GM23338 (cell line): ENCODE measurements around the gene GALNT9.

ENCODE experiments used
- CREB1 ChIP-seq: fragments of 250-450 bp; sonication (Bioruptor Pico); IDR thresholded peaks from 2 replicates; pipeline ENCODE4 v1.5.0; 2020; ENCODE audit warnings: low read depth, mild to moderate bottlenecking, moderate library complexity
- EZH2 ChIP-seq: fragments of 200-600 bp; sonication (generic); IDR thresholded peaks from one replicate; pipeline ENCODE4 v1.8.0; 2017; ENCODE audit warnings: antibody characterized with exemption, mild to moderate bottlenecking, low read depth; ENCODE audit not compliant: unreplicated experiment
- EZH2phosphoT487 ChIP-seq: fragments of 200-600 bp; sonication (generic); IDR thresholded peaks from one replicate; pipeline ENCODE4 v1.8.1; 2018; ENCODE audit warnings: antibody characterized with exemption; ENCODE audit not compliant: unreplicated experiment
- JUNB ChIP-seq: IDR thresholded peaks from one replicate; pipeline ENCODE4 v1.6.1; 2016; ENCODE audit warnings: antibody characterized with exemption; ENCODE audit not compliant: unreplicated experiment
- POLR2AphosphoS5 ChIP-seq: IDR thresholded peaks from 2 replicates; pipeline ENCODE4 v1.6.1; 2016; ENCODE audit warnings: antibody characterized with exemption, low read depth
- STAT1 ChIP-seq: IDR thresholded peaks from one replicate; pipeline ENCODE4 v1.6.1; 2016; ENCODE audit warnings: antibody characterized with exemption; ENCODE audit not compliant: unreplicated experiment
- ZNF114 ChIP-seq: fragments of 250-450 bp; sonication (Bioruptor Pico); IDR thresholded peaks from 2 replicates; pipeline ENCODE4 v1.5.0; 2020; ENCODE audit warnings: mild to moderate bottlenecking, moderate library complexity
- ZNF331 ChIP-seq: fragments of 250-450 bp; sonication (Bioruptor Pico); IDR thresholded peaks from 2 replicates; pipeline ENCODE4 v1.5.0; 2020; ENCODE audit warnings: low read depth, mild to moderate bottlenecking, moderate library complexity
- TF ChIP-seq, protein P1 (sequence below), 2 experiments: fragments of 200-600 bp in 1 of 2; sonication (generic) in 1 of 2; conservative IDR thresholded peaks; 2 replicates each; pipeline versions ENCODE4 v1.5.1 to v1.6.1; 2016 to 2017; ENCODE audit warnings: antibody characterized with exemption in 2 of 2, low read depth in 2 of 2, mild to moderate bottlenecking in 2 of 2, moderate library complexity in 1 of 2
- TF ChIP-seq, protein P2 (sequence below): IDR thresholded peaks from one replicate; pipeline ENCODE4 v1.6.1; 2018; ENCODE audit warnings: antibody characterized with exemption; ENCODE audit not compliant: unreplicated experiment
- TF ChIP-seq, protein P3 (sequence below): IDR thresholded peaks from 2 replicates; pipeline ENCODE4 v1.6.1; 2016; ENCODE audit warnings: antibody characterized with exemption
- TF ChIP-seq, protein P4 (sequence below): fragments of 250-450 bp; sonication (Bioruptor Pico); IDR thresholded peaks from 2 replicates; pipeline ENCODE4 v1.5.0; 2020; ENCODE audit warnings: mild to moderate bottlenecking, moderate library complexity

DNA sequence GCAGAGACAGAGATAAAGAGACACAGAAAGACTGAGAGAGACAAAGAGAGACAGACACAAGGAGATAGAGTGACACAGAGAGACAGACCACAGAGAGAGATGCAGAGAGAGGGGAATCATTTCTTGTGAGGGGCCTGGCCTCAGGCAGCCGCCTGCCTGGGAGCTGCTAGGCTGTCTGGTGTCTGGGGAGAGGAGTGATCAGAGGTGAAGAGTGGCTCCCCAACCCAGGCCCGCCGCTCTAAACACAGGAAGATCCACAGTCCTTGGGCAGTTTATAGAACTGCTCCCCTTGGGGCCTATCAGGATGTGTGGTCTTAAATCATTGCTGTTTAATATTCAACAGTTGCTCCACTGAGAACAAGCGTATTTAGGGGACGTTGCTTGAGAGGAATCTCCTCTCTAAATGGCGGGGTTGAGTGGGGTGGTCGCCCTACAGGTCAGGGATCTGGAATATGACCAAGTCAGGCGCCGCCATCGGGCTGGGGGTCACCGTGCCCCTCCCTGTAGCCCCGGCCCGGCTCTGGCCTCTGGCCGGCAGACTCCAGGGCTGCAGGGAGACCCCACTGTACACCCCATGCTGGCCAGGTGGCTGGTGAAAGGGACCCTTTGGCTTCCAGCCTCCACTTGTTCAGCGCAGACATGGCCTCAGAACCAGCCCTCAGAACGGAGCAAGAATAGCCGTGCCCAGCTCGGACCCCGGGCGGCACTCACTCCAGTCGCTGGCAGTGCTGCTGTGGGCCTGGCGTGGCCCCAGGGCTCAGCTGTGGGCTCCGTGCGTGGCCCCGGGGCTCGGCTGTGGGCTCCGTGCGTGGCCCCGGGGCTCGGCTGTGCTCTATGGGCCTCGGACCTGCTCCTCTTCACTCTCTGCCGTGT is 89.4 kb downstream of the GALNT9 start:
- TF ChIP-seq, protein P1, sequence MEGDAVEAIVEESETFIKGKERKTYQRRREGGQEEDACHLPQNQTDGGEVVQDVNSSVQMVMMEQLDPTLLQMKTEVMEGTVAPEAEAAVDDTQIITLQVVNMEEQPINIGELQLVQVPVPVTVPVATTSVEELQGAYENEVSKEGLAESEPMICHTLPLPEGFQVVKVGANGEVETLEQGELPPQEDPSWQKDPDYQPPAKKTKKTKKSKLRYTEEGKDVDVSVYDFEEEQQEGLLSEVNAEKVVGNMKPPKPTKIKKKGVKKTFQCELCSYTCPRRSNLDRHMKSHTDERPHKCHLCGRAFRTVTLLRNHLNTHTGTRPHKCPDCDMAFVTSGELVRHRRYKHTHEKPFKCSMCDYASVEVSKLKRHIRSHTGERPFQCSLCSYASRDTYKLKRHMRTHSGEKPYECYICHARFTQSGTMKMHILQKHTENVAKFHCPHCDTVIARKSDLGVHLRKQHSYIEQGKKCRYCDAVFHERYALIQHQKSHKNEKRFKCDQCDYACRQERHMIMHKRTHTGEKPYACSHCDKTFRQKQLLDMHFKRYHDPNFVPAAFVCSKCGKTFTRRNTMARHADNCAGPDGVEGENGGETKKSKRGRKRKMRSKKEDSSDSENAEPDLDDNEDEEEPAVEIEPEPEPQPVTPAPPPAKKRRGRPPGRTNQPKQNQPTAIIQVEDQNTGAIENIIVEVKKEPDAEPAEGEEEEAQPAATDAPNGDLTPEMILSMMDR (conservative IDR thresholded peaks at IDR 0.05; ENCODE audit: low read depth in 2 of 2): no peak
- TF ChIP-seq JUNB (no peak), POLR2AphosphoS5 (no peak), EZH2 (no peak), EZH2phosphoT487 (no peak), ZNF114 (no peak), STAT1 (no peak), ZNF331 (no peak), CREB1 (CRISPR knock-in tag) (no peak)
- TF ChIP-seq, protein P2, sequence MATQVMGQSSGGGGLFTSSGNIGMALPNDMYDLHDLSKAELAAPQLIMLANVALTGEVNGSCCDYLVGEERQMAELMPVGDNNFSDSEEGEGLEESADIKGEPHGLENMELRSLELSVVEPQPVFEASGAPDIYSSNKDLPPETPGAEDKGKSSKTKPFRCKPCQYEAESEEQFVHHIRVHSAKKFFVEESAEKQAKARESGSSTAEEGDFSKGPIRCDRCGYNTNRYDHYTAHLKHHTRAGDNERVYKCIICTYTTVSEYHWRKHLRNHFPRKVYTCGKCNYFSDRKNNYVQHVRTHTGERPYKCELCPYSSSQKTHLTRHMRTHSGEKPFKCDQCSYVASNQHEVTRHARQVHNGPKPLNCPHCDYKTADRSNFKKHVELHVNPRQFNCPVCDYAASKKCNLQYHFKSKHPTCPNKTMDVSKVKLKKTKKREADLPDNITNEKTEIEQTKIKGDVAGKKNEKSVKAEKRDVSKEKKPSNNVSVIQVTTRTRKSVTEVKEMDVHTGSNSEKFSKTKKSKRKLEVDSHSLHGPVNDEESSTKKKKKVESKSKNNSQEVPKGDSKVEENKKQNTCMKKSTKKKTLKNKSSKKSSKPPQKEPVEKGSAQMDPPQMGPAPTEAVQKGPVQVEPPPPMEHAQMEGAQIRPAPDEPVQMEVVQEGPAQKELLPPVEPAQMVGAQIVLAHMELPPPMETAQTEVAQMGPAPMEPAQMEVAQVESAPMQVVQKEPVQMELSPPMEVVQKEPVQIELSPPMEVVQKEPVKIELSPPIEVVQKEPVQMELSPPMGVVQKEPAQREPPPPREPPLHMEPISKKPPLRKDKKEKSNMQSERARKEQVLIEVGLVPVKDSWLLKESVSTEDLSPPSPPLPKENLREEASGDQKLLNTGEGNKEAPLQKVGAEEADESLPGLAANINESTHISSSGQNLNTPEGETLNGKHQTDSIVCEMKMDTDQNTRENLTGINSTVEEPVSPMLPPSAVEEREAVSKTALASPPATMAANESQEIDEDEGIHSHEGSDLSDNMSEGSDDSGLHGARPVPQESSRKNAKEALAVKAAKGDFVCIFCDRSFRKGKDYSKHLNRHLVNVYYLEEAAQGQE: no peak
- TF ChIP-seq, protein P3, sequence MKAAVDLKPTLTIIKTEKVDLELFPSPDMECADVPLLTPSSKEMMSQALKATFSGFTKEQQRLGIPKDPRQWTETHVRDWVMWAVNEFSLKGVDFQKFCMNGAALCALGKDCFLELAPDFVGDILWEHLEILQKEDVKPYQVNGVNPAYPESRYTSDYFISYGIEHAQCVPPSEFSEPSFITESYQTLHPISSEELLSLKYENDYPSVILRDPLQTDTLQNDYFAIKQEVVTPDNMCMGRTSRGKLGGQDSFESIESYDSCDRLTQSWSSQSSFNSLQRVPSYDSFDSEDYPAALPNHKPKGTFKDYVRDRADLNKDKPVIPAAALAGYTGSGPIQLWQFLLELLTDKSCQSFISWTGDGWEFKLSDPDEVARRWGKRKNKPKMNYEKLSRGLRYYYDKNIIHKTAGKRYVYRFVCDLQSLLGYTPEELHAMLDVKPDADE: no peak
- TF ChIP-seq, protein P4, sequence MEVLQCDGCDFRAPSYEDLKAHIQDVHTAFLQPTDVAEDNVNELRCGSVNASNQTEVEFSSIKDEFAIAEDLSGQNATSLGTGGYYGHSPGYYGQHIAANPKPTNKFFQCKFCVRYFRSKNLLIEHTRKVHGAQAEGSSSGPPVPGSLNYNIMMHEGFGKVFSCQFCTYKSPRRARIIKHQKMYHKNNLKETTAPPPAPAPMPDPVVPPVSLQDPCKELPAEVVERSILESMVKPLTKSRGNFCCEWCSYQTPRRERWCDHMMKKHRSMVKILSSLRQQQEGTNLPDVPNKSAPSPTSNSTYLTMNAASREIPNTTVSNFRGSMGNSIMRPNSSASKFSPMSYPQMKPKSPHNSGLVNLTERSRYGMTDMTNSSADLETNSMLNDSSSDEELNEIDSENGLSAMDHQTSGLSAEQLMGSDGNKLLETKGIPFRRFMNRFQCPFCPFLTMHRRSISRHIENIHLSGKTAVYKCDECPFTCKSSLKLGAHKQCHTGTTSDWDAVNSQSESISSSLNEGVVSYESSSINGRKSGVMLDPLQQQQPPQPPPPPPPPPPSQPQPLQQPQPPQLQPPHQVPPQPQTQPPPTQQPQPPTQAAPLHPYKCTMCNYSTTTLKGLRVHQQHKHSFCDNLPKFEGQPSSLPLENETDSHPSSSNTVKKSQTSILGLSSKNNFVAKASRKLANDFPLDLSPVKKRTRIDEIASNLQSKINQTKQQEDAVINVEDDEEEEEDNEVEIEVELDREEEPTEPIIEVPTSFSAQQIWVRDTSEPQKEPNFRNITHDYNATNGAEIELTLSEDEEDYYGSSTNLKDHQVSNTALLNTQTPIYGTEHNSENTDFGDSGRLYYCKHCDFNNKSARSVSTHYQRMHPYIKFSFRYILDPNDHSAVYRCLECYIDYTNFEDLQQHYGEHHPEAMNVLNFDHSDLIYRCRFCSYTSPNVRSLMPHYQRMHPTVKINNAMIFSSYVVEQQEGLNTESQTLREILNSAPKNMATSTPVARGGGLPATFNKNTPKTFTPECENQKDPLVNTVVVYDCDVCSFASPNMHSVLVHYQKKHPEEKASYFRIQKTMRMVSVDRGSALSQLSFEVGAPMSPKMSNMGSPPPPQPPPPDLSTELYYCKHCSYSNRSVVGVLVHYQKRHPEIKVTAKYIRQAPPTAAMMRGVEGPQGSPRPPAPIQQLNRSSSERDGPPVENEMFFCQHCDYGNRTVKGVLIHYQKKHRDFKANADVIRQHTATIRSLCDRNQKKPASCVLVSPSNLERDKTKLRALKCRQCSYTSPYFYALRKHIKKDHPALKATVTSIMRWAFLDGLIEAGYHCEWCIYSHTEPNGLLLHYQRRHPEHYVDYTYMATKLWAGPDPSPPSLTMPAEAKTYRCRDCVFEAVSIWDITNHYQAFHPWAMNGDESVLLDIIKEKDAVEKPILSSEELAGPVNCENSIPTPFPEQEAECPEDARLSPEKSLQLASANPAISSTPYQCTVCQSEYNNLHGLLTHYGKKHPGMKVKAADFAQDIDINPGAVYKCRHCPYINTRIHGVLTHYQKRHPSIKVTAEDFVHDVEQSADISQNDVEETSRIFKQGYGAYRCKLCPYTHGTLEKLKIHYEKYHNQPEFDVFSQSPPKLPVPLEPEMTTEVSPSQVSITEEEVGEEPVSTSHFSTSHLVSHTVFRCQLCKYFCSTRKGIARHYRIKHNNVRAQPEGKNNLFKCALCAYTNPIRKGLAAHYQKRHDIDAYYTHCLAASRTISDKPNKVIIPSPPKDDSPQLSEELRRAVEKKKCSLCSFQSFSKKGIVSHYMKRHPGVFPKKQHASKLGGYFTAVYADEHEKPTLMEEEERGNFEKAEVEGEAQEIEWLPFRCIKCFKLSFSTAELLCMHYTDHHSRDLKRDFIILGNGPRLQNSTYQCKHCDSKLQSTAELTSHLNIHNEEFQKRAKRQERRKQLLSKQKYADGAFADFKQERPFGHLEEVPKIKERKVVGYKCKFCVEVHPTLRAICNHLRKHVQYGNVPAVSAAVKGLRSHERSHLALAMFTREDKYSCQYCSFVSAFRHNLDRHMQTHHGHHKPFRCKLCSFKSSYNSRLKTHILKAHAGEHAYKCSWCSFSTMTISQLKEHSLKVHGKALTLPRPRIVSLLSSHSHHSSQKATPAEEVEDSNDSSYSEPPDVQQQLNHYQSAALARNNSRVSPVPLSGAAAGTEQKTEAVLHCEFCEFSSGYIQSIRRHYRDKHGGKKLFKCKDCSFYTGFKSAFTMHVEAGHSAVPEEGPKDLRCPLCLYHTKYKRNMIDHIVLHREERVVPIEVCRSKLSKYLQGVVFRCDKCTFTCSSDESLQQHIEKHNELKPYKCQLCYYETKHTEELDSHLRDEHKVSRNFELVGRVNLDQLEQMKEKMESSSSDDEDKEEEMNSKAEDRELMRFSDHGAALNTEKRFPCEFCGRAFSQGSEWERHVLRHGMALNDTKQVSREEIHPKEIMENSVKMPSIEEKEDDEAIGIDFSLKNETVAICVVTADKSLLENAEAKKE (CRISPR knock-in tag): no peak
